Measurements from ENCODE around the gene SFXN5. TPM values are rescaled to one million over a fixed set of nuclear protein-coding genes. Genes with fewer than 3 reads are reported as not detected.

SFXN5 gene
- total RNA-seq, 1 donor from 2014 or later: 7.6 TPM

GRCh38 chr2:73032702-73033097 lies 38.8 kb downstream of the SFXN5 start:
- TF ChIP-seq CTCF (IDR thresholded peaks at IDR 0.05; ENCODE audit: insufficient read depth, low read length, poor library complexity, severe bottlenecking): no peak
- no peaks in the 10 kb centered on the region for H3K36me3 ChIP-seq (ENCODE audit: control insufficient read depth, insufficient read depth, low read length)
- no peak overlapping the region for H3K4me3 ChIP-seq (ENCODE audit: low read depth, low read length)
- H3K27me3 ChIP-seq (ENCODE audit: control insufficient read depth, insufficient read depth, low read length): no peaks in the 10 kb centered on the region
- no peak for DNase-seq (ENCODE audit: low read depth)

DNA sequence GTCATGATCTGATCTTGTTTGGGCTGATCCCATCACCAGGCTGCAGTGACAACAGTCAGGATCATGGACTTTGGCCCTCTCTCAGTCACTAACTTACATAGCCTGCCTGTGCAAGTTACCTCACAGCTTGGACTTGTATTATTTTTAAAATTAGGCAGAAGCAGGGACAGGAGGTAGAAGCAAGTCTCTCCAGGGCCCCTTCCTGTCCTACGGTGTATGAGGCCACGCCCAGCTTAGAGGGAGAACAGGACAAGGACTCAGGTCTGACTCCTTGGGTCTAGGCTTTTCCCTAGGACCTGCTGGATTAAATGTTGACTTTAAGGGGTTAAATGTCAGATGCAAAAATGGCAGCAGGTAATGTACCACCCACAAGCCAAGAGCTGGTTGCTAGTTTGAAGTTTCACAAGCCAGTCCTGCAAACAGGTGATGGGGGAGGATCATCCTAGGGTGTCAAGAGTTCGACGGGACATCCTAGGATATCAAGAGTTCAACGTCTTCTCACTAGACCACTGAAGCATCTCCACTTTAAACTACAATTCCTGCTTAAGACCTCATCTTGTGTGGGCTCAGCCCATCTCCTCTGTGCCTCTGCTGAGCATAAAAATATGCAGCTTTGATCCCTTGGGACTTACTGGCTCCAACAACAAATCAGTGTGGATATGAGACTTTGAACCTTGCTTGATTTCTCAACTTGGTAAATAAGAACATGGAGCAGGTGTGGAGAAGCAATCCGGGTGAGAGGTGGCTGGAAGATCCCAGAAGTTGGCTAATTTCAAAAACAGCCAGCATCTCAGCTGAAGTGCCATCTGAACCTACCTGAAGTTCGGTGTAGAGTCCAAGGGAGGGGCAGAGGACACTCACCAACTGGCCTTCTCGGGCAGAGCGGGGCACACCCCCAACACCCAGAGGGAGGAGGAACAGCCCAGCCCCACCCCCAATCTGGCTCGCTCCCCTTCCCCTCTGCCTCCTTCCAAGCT lies 39.5 kb downstream of the SFXN5 start:
- H3K4me3 ChIP-seq (ENCODE audit: low read depth, low read length): no peak overlapping the region
- TF ChIP-seq CTCF (IDR thresholded peaks at IDR 0.05; ENCODE audit: insufficient read depth, low read length, poor library complexity, severe bottlenecking): no peak
- no peaks in the 10 kb centered on the region for H3K36me3 ChIP-seq (ENCODE audit: control insufficient read depth, insufficient read depth, low read length)
- DNase-seq (ENCODE audit: low read depth): no peak
- H3K27me3 ChIP-seq (ENCODE audit: control insufficient read depth, insufficient read depth, low read length): no peaks in the 10 kb centered on the region

DNA sequence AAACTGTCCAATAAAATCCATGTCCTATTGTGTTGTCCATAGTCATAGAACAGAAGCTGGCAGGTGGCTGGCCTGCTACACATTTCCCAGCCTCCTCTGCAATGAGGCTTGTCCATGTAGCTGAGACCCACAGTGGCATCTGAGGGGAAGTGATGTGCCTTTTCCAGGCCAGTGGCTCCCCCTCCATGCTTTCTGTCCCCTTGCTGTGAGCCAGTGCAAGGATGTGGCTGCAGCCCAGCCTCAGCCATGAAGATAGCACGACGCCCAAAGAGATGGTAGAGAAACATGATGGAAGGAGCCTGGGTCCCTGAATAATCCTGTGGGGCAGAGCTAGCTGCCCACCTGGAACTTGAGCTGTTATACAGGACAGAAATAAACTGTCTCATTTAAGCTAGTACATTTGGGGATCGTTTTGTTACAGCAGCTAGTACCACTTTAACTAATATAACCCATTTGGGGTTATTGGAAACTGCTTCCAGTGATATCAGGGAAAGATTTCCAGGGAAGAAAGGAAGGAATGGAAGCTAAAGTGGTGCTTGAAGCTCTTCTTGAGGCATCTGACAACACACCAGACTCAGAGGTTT lies 40.3 kb downstream of the SFXN5 start:
- Histone ChIP-seq H3K4me3 (ENCODE audit: low read depth, low read length) (no peak overlapping the region), H3K27me3 (ENCODE audit: control insufficient read depth, insufficient read depth, low read length) (no peaks in the 10 kb centered on the region), H3K36me3 (ENCODE audit: control insufficient read depth, insufficient read depth, low read length) (no peaks in the 10 kb centered on the region)
- no peak for DNase-seq (ENCODE audit: low read depth)
- TF ChIP-seq CTCF (IDR thresholded peaks at IDR 0.05; ENCODE audit: insufficient read depth, low read length, poor library complexity, severe bottlenecking): no peak

DNA sequence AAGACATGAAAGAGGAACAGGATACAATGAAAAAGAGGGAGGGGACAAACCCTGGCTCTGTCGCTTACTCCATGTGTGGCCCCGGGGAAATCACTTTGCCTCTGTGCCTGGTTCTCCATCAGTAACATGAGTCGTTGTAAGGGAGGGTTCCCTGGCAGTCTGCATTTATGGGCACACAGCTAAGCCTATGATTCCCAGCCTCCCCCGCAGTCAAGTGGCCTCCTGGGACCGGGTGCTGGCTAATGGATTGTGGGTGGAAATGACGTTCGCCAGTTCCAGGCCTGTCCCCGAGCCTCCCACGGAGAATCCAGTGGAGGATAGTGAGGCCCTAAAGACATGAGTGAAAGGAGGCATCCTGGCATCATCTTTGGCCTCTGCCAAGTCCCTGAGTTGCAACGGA lies 42.7 kb downstream of the SFXN5 start:
- DNase-seq (ENCODE audit: low read depth): no peak
- no peak overlapping the region for H3K4me3 ChIP-seq (ENCODE audit: low read depth, low read length)
- no peak for TF ChIP-seq CTCF (IDR thresholded peaks at IDR 0.05; ENCODE audit: insufficient read depth, low read length, poor library complexity, severe bottlenecking)
- H3K36me3 ChIP-seq (ENCODE audit: control insufficient read depth, insufficient read depth, low read length): no peaks in the 10 kb centered on the region
- no peaks in the 10 kb centered on the region for H3K27me3 ChIP-seq (ENCODE audit: control insufficient read depth, insufficient read depth, low read length)

- no peak overlapping the region for H3K4me3 ChIP-seq (ENCODE audit: low read depth, low read length)
- no peaks in the 10 kb centered on the region for H3K36me3 ChIP-seq (ENCODE audit: control insufficient read depth, insufficient read depth, low read length)
- no peaks in the 10 kb centered on the region for H3K27me3 ChIP-seq (ENCODE audit: control insufficient read depth, insufficient read depth, low read length)
- no peak for TF ChIP-seq CTCF (IDR thresholded peaks at IDR 0.05; ENCODE audit: insufficient read depth, low read length, poor library complexity, severe bottlenecking)
- no peak for DNase-seq (ENCODE audit: low read depth)
Observed at GRCh38 chr2:73027340-73027739, 44.2 kb downstream of the SFXN5 start.
